Measurements from ENCODE around the gene CASTOR2. TPM values are rescaled to one million over a fixed set of nuclear protein-coding genes. Genes with fewer than 3 reads are reported as not detected.
"Not testable (repeated sequence)": the region's sequence is repeated elsewhere in the genome, so short reads cannot be mapped to it uniquely, and the experiment has no call there.

CASTOR2 gene
- 10 to 100 TPM in 3 of 4 donors, 1 to 10 TPM in 1; 1.2 to 35.6 (median 11.3) TPM for total RNA-seq

DNA sequence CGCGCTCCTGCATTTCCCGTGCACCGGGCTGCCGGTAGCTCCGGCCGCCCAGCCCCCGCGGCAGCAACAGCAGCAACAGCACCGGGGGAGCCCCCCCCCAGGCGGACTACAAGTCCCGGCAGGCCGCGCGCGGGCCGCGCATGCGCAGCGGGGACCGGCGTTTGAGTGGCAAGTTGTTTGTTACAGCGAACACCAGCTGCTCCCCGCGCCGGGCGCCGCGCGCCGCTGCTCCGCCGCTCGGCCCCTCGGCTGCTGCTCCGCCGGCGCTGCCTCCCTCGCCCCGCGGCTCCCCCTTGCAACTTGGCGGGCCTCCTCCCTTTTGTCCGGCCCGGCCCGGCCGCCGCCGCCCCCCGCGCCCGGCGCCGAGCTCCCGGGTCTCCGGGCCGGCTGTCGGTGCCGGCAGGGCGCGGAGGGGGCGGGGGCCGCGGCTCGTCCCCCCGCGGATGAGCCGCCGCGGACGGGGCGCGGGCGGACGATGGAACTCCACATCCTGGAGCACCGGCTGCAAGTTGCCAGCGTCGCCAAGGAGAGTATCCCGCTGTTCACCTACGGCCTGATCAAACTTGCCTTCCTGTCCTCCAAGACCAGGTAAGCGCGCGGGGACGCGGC lies at the start of gene CASTOR2:
Gene CASTOR2, plus strand, starts transcription at position 195 of the 609 bp plus-strand sequence. Its CDS starts 281 bp downstream, at position 476.
- H3K27me3 ChIP-seq; intact Hi-C loops (cut with DNase I; ENCODE audit: low total_unique reads); H3K9me3 ChIP-seq; H3K36me3 ChIP-seq; H3K27ac ChIP-seq; H3K4me1 ChIP-seq: not testable (repeated sequence)
- peak within 1 kb of the TSS in 1 of 2 donors; percentile 24 for H3K4me3 ChIP-seq
- peak; percentile 61 to 81 for DNase-seq

DNA sequence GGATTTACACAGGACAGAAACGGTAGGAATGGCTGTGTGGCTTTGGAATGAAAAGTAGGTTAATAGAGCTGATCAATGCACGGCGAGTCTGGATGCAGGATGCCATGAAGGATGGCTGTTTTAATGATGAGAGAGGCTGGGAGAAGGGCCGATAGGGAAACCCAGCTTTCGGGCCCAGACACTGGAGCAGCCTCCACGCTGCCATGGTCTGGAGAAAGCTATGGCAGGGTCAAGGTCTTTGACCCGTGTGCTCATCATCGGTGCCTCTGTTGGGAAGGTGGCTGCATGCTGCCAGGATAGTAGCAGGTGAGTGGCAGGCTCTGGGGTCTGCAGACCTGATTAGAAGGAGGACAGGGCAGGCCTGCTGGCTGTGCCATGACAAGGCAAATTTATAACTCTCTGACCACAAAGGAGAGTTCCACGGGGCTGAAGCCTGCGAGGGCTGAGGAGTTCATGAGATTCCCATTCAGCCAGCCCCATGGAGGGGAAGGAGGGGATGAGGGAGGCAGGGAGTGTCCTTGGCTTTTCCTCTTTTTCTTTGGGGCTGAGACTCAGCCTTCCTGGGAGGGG lies 42.1 kb upstream of the CASTOR2 start:
- not testable (repeated sequence) for H3K4me1 ChIP-seq, H3K27ac ChIP-seq

DNA sequence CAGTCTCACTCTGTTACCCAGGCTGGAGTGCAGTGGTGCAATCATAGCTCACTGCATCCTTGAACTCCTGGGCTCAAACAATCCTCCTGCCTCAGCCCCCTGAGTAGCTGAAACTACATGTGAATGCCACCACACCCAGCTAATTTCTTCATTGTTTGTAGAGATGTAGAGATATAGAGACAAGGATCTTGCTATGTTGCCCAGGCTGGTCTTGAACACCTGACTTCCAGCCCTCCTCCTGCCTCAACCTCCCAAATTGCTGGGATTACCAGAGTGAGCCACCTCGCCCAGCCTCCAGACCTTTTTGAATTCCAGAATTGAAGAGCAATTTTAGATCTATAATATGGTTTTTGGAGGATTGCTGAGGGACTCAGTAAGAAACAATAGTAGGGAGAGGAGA lies 40.9 kb upstream of the CASTOR2 start:
- H3K36me3 ChIP-seq; H3K4me1 ChIP-seq; H3K27ac ChIP-seq; H3K9me3 ChIP-seq; intact Hi-C loops (cut with DNase I; ENCODE audit: low total_unique reads); H3K4me3 ChIP-seq; DNase-seq; H3K27me3 ChIP-seq: not testable (repeated sequence)

More for the DNA sequence above, 42.1 kb upstream of the CASTOR2 start:
- H3K36me3 ChIP-seq; H3K9me3 ChIP-seq; intact Hi-C loops (cut with DNase I; ENCODE audit: low total_unique reads); H3K27me3 ChIP-seq; H3K4me3 ChIP-seq; DNase-seq: not testable (repeated sequence)

DNA sequence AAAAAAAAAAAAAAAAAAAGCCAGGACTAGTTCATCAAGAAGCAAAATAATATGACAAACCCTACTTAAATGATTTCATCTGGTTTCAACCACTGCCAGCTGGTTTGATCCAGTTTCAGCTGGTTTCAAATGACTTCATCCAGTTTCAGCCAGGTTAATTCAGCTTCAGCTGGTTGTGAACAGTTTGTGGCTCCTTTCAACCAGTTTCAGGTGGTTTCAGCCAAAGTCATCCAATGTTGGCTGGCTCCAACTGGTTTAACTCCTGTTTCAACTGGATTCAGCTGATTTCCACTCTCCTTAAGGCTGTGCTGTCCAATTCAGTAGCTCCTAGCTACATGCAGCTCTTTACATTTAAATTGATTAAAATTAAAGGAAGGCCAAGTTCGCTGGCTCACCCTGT lies 37.5 kb upstream of the CASTOR2 start:
- H3K27me3 ChIP-seq; intact Hi-C loops (cut with DNase I; ENCODE audit: low total_unique reads); DNase-seq; H3K9me3 ChIP-seq; H3K27ac ChIP-seq; H3K4me1 ChIP-seq; H3K36me3 ChIP-seq; H3K4me3 ChIP-seq: not testable (repeated sequence)

DNA sequence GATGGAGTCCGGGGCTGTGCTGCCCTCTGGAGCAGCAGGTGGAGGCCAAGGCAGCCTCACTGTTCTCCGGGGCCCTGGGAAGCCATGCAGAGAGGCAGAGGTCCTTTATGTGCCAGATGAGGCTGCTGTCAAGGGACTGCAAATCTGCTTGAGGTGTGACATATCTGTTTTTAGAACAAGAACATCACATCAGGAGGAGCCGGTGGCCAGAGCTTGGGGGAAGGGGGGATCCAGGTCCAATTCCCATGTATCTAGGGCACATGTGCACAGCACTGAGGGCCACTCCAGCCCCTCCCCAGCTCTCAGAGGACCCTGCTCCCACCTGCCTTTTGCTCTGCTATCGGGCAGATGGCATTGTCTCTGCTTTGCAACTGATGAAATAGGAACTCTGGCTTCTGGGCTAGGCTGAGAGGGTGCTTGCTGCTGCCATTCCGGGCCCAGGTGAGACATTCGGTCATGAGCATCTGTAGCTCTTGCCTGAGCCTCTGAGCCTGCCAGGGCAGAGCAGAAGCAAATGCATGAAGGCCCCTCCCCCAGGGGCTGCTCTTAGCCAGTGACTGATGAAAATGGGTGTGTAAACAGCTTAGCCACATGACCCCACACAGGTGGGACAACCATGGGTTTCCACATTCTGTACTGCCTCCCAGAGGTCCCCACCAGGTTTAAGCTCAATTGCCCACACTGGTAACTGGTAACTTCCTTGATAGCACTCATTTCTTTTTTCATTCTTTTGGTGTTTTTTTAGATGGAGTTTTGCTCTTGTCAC lies 32.8 kb upstream of the CASTOR2 start:
- DNase-seq; intact Hi-C loops (cut with DNase I; ENCODE audit: low total_unique reads); H3K27ac ChIP-seq: not testable (repeated sequence)

DNA sequence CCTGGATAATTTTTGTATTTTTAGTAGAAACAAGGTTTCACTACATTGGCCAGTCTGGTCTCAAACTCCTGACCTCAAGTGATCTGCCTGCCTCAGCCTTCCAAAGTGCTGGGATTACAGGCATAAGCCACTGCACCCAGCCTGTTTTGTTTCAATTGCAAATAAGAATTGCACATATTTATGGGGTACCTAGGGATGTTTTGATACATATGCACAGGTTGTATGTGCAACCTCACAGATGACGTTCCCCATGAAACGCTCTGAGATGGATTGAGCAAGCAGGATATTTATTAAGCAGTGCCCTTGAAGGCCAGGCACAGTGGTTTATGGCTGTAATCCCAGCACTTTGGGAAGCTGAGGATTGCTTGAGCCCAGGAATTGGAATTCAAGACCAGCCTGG lies 25.1 kb upstream of the CASTOR2 start:
- H3K4me1 ChIP-seq; H3K27ac ChIP-seq; DNase-seq; H3K27me3 ChIP-seq; H3K36me3 ChIP-seq; H3K4me3 ChIP-seq; intact Hi-C loops (cut with DNase I; ENCODE audit: low total_unique reads); H3K9me3 ChIP-seq: not testable (repeated sequence)

More for the DNA sequence above, 32.8 kb upstream of the CASTOR2 start:
- not testable (repeated sequence) for H3K27me3 ChIP-seq, H3K4me3 ChIP-seq, H3K4me1 ChIP-seq, H3K36me3 ChIP-seq, H3K9me3 ChIP-seq

DNA sequence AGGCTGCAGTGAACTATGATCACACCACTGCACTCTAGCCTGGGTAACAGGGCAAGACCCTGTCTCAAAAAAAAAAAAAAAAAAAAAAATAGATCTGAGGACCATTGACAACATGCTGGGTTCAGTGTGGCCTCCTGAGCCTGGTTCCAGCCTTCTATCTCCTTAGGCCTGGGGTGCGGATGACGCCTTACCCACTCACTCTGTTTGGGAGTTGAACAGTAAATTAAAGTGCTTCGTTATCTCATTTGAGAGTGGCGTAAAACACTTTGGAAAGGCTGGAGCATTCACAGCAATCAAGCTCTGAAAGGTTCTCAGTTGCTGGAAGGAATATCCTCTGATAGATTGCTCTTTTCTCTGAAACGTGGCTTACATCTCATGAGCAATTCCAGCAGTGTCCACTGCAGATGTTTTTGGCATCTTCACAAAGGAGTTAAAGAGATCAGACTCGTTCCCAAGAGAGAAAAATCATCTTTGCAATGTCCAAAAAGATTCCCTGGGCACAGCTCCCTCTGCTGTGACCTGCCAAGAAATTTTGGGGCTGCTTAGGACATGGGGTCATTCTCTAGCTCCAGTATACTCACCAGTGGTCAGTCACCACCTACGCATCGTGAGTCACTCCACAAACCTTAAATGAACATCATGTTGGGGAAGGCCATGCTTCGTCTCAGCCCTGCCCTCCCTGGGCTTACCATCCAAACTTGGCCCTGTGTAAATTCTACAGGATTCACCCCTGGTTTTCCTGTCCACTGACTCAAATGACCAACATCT lies 23.0 kb upstream of the CASTOR2 start:
- H3K27ac ChIP-seq, result peak overlapping the region in 1 of 2 donors; percentile 59
- H3K27me3 ChIP-seq; H3K36me3 ChIP-seq; intact Hi-C loops (cut with DNase I; ENCODE audit: low total_unique reads); H3K4me1 ChIP-seq; H3K9me3 ChIP-seq; H3K4me3 ChIP-seq: not testable (repeated sequence)
- peak; percentile 58 to 59 for DNase-seq

DNA sequence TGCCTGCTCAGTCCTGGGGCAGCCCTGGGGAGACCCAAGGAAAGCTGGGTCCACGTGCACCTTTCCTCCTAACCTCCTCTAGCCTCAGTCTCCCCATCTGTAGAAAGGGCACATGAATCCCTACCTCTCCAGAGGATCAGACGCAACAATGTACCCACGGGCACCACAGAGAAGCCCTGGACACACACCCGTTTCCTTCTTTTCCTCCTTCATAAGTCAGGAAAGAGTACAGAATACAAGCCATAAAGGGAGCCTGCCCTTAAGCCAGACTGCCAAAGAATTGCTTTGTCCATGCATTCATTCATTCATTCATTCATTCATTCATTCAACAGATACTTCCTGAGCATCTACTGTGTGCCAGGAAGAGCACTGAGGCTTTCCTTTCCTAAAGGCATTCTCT lies 20.6 kb upstream of the CASTOR2 start:
- H3K4me1 ChIP-seq; H3K36me3 ChIP-seq; H3K27ac ChIP-seq; intact Hi-C loops (cut with DNase I; ENCODE audit: low total_unique reads); H3K9me3 ChIP-seq; DNase-seq; H3K27me3 ChIP-seq; H3K4me3 ChIP-seq: not testable (repeated sequence)

DNA sequence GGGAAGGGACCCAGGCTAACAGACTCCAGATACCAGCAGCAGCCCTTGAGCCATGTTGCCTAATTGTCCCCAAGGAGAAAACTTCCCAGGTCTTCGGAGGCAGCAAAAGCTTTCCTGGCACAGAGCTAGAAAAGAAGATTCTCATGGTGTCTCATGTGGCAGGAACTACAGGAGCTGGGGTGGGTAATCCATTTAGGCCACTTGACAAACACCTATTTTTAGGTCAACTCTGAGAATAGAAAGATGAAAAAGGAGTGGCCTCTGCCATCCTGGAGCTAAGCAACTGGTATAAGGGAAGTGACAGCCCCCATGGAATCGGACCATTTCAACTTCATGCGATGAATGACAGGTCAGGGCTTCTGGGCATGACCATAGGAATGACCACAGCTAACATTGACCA lies 16.8 kb upstream of the CASTOR2 start:
- H3K27me3 ChIP-seq; H3K9me3 ChIP-seq; intact Hi-C loops (cut with DNase I; ENCODE audit: low total_unique reads); H3K27ac ChIP-seq; DNase-seq; H3K4me1 ChIP-seq; H3K36me3 ChIP-seq; H3K4me3 ChIP-seq: not testable (repeated sequence)

DNA sequence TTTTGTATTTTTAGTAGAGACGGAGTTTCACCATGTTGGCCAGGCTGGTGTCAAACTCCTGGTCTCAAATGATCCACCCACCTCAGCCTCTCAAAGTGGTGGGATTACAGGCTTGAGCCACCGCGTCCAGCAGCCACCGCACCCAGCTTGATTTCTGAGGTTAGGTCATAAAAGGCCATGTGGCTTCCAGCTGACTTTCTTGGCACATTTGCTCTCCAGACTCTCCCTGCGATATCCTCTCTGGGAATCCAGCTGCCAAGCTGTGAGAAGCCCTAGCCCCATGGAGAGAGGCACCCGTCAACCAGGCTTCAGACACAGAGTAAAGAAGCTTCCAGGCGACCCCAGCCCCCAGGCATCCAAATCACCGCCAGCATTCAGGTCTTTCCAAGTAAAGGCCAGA lies 10.7 kb upstream of the CASTOR2 start:
- H3K4me3 ChIP-seq; H3K36me3 ChIP-seq; H3K27me3 ChIP-seq; H3K27ac ChIP-seq; H3K9me3 ChIP-seq; H3K4me1 ChIP-seq; intact Hi-C loops (cut with DNase I; ENCODE audit: low total_unique reads); DNase-seq: not testable (repeated sequence)

DNA sequence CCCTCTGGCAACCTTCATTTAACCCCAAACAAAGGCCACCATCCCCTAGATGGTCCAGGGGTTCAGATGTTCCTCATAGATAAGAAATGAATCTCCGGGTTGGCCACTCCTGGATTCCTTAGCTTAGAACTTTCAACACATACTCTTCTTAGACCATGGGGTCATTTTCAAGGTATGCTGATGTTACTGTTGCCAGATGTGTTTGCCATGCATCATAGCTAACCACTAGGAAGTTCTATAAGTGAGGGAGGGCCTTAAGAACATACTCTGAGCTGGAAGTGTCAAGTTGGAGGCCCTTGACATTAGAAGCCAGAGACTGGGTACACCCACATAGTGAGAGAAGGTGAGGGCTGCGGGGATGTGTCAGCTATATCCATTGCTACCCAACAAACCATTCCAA lies 6.2 kb upstream of the CASTOR2 start:
- H3K27ac ChIP-seq; H3K4me1 ChIP-seq; DNase-seq; intact Hi-C loops (cut with DNase I; ENCODE audit: low total_unique reads); H3K27me3 ChIP-seq; H3K4me3 ChIP-seq; H3K9me3 ChIP-seq; H3K36me3 ChIP-seq: not testable (repeated sequence)

DNA sequence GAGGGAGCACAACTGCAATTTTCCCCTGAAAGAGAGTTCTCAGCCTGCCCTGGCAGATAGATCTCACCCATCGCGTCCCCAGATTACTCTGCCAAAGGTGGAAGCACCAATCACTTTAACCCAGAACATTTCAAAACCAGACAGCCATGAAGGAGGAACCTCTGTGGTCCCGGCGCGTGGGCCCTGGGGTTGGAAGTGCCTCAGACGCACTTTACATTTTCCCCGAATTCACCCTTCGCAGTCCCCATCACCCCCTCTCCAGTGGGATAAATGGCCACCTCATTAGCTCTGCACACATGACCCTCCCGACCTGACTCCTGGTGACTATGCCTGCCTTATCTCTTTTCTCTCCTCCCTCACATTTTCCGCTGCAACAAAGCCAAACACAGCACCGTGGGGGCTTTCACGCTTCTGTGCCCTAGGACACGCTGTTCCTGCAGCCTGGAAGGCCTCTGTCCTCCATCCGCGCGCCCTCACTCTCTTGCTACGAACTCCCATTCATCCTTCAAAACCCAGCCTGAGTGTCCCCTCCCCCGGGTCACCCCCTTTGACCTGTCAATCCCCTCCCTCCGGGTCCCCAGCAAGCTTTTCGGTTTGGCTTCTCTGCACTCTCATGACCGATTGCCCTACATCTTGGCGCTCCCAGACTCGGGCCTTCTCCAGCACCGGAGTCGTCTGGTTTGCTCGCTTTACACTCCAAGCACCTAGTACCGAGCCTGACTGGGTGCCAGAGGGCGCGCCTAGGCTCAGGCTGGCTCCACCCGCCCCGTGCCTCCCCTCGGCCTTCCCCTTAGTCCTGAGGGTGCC lies 598 bp upstream of the CASTOR2 start:
- H3K9me3 ChIP-seq; H3K27ac ChIP-seq; H3K4me1 ChIP-seq; H3K27me3 ChIP-seq; H3K36me3 ChIP-seq; intact Hi-C loops (cut with DNase I; ENCODE audit: low total_unique reads): not testable (repeated sequence)
- peak in 1 of 2 donors; percentile 28 for DNase-seq
- H3K4me3 ChIP-seq, result peak overlapping the region in 1 of 2 donors; percentile 24

Data from uterus (tissue), 4 donors.